Activated CD4-positive, alpha-beta T cell treated with anti-CD3 and anti-CD28 coated beads, Interleukin-10, Interleukin-2, amounts not matched to agents 100 ng/mL and 50 ng/mL, durations not matched to agents 16 hours and 8 hours (primary cell): ENCODE measurements around the gene TMEM183A.
A peak's percentile ranks its signal among the peaks of the same experiment; 100 is the strongest.

ENCODE experiments used
- DNase-seq: peaks from one replicate; pipeline ENCODE4 v3.0.0-alpha.2; 2020

The TMEM183A gene

GRCh38 chr1:203033287-203033686, 26.1 kb downstream of the TMEM183A start:
- no peak for DNase-seq

GRCh38 chr1:203033917-203034316, 26.7 kb downstream of the TMEM183A start:
- no peak for DNase-seq

- DNase-seq: no peak
Measured at GRCh38 chr1:203034422-203035110, 27.4 kb downstream of the TMEM183A start.

- DNase-seq: no peak
Measured at GRCh38 chr1:203035111-203036000, 28.2 kb downstream of the TMEM183A start.

GRCh38 chr1:203036135-203036534, 29.0 kb downstream of the TMEM183A start:
- no peak for DNase-seq

- no peak for DNase-seq
Measured at GRCh38 chr1:203036537-203036936, 29.4 kb downstream of the TMEM183A start.

- DNase-seq: no peak
Measured at GRCh38 chr1:203037509-203038190, 30.5 kb downstream of the TMEM183A start.

GRCh38 chr1:203038217-203038741, 31.1 kb downstream of the TMEM183A start:
- no peak for DNase-seq

- peak; percentile 67 for DNase-seq
Measured at GRCh38 chr1:203038891-203039608, 31.9 kb downstream of the TMEM183A start.

GRCh38 chr1:203039609-203040512, 32.7 kb downstream of the TMEM183A start:
- DNase-seq: no peak

GRCh38 chr1:203040513-203041275, 33.5 kb downstream of the TMEM183A start:
- DNase-seq: no peak

GRCh38 chr1:203041351-203041932, 34.3 kb downstream of the TMEM183A start:
- no peak for DNase-seq

- no peak for DNase-seq
Measured at GRCh38 chr1:203043830-203044545, 36.8 kb downstream of the TMEM183A start.

- no peak for DNase-seq
Measured at GRCh38 chr1:203044546-203045250, 37.5 kb downstream of the TMEM183A start.

GRCh38 chr1:203045336-203045735, 38.2 kb downstream of the TMEM183A start:
- DNase-seq: no peak

GRCh38 chr1:203045821-203046594, 38.8 kb downstream of the TMEM183A start:
- DNase-seq: no peak

GRCh38 chr1:203046984-203047630, 39.9 kb downstream of the TMEM183A start:
- peak; percentile 18 for DNase-seq

- DNase-seq: no peak
Measured at GRCh38 chr1:203048086-203048485, 40.9 kb downstream of the TMEM183A start.
